AG20443 (cell line): ENCODE data around the gene TDRD10.
"Not testable (repeated sequence)": the region's sequence is repeated elsewhere in the genome, so short reads cannot be mapped to it uniquely, and the experiment has no call there.

Experiments
- DNase-seq: peaks from one replicate; pipeline ENCODE4 v3.0.0; 2012; ENCODE audit warnings: low spot score, mixed read lengths

Gene TDRD10

DNA sequence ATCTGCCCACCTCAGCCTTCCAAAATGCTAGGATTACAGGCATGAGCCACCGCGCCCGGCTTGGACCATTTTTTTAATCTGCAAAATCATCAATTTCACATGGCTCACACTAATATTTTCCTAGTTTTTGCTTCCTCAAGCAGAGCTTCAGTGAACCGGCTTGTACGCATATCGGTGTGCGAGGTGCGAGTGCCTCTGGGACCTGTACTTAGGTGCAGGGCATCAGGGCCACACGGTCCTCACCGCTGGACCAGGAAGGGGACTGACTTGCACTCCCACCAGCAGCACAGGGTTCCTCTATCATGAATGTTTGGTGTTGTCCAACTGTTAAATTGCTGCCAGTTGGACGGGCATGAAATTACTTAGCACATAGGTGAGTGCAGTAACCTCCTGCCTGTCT, 15.6 kb downstream of the TDRD10 start:
- no peak for DNase-seq

DNA sequence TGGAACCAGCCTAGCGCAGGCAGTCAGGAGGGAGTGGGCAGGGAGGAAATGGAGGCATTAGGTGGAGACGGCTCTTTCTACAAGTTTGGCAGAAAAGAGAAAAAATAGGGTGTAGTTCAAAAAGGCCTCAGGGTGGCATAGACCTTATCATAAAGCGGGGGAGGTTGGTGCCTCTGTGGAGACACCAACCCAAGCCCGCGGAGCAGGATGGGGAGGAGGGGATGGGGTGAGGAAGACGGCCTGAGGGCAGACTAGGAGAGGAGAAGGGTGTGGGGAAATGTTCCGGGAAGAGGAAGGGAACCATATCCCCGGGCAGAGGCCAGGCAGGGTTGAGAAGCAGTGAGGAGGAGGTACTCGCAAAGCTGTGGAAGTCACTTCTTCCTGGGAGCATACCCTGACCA, 17.6 kb downstream of the TDRD10 start:
- no peak for DNase-seq

DNA sequence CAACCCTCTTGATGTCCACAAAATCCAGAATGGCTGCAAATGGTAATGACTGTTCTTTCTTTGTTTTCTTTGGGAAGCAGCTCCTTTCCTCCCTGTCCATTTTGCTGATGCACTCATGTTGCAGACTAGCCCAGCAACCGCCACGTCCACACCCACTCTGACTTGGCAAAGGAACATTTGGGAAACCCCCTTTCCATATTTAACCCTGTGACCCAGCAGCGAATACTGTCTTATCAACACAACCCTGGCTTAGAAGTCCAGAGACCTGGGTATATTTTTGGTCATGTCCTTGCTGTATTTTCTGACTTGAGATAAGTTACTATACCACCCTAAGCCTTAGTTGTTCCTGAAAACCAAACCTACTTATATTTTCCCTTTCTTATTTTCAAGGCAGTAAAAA, 18.3 kb downstream of the TDRD10 start:
- peak; percentile 26 for DNase-seq

DNA sequence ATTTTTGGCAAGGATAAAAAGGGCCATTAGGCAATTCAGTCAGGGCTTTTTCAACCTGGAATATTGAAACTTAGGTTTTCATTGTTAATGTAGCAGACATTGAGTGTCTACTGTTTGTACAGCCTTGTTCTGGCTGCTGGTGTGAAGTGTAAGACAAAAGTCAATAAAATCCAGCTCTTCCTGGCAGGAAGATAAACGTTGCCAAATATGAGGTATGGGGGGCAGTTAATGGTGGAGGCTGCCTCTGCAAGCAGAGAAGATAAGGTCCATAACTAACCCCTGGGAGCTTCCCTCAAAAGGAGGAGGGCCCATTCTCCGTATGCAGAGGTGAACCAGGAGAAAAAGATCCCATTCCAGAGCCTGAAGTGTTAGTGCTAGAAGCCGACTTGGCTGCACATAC, 19.7 kb downstream of the TDRD10 start:
- DNase-seq: no peak

DNA sequence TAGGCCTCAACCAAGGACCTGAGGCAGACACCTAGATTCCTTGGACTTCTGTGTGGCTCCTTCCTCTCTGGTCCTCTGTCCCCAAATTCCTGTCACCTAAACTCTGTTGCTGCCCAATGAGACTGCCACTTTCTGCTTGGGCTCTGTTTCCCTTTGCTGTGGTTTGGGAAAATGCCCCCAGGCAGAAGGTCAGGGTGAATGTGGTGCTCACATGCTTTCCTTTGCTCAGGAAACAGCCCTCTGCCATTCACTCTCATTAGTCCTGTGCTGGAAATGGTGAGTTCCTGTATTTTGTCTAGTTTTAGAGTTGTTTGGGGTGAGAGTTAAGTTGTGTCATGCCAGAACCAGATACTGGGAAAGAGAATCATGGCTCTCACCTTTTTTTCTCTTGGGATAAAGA, 22.9 kb downstream of the TDRD10 start:
- DNase-seq: no peak

DNA sequence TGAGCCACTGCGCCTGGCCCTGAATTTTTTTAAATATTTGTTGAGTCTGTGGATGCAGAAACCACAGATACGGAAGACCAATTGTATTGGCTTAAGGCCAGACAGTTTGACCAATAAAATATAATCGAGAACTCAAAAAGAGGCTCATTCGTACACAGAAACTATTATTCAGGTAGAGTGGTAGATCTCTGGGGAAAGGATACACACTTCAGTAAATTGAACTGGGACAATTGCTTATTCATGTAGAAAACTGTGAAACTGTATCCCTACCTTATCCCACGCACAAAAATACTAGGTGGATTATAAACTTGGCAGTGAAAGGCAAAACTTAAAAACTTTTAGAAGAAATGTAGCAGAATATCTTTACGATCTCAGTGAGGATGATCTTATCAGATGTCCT, 25.2 kb downstream of the TDRD10 start:
- DNase-seq: no peak

DNA sequence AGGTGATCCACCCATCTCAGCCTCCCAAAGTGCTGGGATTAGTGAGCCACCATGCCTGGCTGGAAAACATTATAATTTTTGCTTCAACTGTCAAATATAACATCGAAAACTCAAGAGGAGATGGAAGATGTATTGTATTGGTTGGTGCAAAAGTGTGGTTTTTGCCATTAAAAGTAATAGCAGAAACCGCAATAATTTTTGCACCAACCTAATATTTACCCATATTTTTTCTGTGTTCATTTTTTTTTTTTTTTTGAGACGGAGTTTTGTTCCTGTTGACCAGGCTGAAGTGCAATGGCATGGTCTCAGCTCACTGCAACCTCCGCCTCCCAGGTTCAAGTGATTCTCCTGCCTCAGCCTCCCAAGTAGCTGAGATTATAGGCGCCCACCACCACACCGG, 27.3 kb downstream of the TDRD10 start:
- no peak for DNase-seq

DNA sequence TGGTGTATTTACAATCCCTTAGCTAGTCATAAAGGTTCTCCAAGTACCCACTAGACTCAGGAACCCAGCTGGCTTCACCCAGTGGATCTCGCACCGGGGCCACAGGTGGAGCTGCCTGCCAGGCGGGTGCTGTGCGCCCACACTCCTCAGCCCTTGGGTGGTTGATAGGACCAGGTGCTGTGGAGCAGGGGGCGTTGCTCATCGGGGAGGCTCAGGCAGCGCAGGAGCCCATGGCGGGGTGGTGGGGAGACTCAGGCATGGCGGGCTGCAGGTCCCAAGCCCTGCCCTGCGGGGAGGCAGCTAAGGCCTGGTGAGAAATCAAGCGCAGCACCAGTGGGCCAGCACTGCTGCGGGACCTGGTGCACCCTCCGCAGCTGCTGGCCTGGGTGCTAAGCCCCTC, 29.9 kb downstream of the TDRD10 start:
- not testable (repeated sequence) for DNase-seq

DNA sequence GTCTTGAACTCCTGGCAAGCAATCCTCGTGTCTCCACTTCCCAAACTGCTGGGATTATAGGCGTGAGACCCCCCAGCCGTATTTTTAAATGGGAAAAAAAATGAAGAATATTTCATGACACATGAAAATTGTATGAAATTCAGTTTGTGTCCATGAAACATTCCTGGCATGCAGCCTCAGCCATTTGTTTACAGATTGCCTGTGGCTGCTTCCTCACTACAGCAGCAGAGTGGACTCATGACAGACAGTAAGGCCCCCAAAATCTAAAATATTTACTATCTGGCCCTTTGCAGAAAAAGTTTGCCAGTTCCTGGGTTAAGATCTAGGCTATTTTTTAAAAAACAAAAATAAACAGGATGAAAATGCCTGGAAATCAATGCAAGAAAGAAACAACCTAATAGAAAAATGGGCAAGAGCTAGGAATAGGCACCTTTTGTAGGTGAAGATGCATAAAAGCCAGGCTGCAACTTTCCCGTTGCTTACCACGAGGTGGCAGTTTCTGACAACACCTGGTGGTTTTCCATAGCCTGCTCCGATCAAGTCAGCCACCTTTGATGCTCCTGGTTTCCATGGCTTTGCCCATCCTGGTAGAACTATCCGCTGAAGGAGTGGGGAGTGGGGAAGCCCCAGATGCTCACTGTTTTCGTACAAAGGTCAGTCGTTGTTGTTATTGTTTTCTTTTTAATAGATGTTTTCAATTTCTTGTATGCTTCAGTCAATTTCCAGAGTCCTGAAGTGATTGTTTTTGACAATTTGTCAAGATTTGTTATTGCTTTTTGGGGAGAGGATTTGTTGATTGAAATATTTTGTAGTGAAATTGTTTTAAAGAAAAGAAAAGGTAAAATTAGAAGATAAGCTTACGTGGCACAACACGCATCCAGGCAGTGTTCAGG, 32.2 kb downstream of the TDRD10 start:
- DNase-seq: no peak

DNA sequence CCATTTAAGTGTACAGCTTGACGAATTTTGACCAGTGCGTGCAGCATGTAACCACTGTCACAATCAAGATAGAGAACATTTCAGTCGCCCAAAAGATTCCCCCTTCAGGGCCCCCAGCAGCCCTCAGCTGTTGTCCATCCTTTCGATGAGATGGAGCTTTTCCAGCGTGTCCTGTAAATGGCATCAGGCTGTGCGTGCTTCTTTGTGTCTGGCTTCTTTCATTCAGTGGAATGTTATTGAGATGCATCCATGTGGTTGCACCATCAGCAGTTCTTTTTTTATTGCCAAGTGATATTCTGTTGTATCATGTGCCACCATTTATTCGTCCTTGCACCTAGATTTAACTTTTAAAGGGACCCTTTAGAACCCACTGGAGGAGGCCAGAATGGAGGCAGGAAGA, 34.6 kb downstream of the TDRD10 start:
- DNase-seq: peak; percentile 61

DNA sequence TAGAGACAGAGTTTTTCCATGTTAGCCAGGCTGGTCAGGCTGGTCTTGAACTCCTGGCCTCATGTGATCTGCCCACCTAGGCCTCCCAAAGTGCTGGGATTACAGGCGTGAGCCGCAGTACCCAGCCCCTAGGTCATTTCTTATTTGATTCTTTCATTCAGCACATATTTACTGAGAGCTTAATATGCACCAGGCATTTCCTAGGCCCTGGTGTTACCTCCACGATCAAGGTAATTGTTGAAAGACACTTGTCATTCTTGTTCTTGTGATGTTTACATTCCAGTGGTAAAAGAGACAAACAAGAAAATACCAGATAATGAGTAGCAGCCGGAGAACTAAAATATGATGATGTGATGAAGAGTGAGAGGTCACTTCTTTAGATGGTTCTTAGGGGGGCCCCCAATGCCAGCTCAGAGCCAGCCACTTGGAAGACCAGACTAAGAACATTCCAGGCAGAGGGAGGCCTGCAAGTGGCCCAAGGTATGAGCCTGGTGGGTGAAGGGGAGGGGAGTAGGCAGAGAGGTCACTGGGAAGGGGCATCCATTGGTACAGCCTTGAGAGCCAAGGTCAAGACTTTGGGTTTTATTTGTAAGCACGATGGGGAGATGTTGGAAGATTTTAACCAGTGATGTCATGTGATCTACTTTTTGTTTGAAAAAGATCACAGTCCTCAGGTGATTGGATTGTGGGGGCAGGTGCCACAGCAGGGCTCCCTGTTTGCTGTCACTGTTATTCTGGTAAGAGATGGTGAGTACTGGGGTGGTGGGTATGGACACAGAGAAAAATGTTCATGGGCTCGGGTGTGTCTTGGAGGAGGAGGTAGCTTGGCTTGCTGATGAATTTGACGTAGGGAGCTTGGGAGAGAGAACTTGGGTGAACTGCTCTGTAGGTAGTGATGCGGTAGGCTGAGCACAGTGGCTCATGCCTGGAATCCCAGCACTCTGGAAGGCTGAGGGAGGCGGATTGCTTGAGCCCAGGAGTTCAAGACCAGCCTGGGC, 37.8 kb downstream of the TDRD10 start:
- DNase-seq: no peak

DNA sequence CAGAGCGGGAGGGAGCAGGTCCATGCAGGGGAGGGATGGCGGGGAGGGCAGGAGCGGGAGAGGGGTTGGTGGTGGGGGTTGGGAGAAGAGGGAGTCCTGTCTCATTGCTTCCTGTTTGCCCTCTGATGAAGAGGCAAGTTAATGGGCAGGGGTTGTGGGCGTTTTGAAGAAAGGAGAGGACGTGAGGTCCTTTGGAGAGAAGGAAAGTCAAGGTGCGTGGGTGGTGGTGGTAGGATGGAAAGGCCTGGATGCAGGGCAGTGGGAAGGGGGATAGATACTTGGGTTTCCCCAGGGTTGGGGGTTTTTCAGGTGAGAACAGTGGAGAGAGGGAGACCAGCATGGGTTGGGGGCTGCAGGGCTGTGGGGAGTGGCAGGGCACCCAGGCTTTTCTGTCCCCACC, 39.2 kb downstream of the TDRD10 start:
- no peak for DNase-seq

DNA sequence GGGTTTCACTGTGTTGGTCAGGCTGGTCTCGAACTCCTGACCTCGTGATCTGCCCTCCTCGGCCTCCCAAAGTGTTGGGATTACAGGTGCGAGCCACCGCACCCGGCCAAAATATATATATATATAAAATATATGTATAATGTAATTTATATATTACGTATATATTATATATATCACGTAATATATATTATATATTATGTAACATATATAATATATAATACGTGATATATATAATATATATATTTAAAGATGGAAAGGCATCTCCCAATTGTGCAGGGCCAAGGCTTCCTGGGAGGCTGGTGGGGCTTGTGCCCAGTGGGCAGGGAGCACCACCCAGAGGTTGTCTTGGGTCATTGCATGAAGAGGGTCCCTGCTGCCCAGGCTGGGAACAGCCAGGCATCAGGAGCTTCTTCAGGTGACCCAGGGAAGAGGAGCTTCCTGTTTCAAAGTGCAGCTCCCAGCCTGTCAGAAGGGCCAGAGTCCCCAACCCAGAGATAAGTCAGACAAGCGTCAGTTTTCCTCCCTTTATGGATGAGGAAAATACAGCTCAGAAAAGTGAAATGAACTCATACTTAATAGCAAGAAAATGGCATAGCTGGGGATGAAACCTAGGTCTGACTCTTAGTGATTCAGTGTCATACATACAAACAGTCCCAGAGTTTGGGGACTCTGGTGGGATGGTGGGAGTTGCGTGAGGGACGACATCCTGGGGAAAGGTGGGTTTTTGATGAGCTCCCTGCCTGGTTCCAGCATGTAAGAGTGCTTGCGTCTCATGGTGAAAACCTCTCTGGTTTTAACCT, 44.4 kb downstream of the TDRD10 start:
- peak; percentile 88 for DNase-seq

DNA sequence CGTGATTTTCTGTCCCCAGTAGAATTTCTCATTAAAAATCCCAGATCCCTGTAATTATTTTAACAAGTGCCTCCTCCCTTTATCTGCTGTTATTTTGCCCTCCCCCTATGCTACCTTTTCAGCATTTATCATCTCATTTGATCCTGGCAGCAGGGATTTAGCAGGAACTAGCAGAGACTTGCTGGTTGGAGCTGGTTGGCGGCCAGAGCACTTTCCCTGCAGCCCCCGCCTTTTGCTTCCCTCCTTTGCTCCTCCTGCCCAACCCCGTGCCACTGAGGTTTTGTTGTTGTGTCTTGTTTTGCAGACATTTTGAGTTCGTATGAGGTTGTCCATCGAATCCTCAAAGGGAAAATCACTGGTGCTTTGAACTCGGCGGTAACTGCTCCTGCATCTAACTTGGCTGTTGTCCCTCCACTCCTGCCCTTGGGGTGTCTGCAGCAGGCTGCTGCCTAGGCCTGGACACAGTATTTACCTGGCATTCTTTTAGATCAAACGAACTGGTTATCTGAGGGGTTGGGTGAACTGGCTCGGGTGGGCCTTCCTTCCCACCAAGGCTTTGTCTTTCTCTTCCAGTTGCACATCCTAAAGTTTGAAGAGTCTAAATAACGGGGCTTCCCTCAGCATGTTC, 45.2 kb downstream of the TDRD10 start:
- DNase-seq: no peak

DNA sequence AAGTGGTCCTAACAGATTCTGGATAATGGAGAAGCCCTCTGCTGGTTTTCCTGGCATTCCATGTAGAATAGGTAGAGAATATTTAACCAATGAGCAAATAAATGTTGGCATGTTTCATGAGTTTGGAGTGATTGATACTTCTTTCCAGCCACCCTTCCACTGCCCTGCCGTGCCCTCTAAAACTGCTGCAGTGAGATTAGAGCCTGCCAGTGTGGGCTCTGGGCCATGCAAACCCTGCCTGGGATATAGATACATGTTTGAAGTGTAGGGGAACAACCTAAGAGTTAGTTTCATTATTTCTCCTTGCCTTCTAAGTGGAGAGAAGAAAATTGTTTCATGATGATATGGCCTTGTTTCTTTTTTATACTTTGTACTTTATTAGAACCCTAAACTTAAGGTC, 46.0 kb downstream of the TDRD10 start:
- DNase-seq: no peak

DNA sequence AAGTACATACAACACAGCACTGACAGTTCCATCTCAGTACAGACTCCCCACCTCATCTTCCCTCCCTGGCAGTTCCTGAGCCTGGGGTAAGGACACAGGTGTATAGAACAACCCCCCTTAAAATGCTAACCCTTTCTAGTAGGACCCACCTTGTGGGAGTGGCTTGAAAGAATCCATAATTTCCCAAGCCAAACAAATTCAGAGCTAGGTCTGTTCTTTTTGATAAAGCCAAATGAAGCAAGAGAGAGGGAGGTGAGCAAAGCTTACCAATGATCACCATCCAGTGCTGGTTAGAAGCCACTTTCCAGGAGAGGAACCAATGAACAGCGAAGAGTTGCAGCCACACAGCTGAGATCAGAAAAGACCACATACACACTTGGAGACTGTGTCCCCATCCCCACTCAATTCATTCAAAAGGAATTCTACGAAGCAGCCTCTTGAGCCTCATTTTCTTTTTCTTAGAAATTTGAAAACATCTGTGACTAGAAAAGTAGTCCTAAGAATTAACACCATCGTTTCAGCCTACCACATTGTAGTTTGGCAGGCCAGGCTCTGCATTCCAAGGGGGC, 47.3 kb downstream of the TDRD10 start:
- DNase-seq: no peak

DNA sequence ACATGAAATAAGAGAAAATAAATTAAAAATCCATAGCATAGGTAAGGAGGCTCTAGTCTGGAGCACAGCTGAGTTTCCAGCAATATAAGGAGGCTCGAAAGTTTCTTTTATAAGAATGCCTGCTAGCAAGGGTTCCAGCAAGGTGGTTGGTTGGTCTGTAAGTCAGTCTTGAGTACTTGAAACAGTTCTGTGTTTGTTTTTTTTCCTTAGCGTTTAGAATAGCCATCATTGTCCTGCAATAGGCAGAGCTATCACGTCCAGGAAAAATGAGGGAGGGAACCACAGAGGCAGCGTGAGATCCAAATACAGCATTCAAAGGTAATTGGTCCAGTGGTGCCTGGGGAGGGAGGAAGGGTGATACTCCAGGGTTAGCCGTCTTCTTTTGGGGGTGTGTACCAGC, 48.1 kb downstream of the TDRD10 start:
- no peak for DNase-seq

DNA sequence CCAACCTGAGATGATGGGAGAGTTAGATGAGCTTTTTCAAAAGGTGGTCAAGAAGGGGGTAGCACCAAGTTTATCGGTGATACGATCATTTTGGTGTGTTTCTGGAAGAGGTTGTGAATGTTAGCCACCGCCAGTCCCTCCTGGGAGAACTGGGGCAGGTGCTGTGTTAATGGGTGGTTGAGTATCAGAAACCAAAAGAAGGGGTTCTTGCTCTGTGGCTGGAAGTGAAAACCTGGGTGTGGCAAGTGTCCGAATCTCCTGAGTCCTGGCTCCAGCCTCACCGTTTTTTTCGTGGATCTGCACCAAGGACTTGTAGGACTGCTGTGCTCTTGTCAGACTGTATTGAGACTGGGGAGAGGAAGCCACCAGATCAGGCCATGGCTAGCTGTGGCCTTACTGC, 48.6 kb downstream of the TDRD10 start:
- no peak for DNase-seq

DNA sequence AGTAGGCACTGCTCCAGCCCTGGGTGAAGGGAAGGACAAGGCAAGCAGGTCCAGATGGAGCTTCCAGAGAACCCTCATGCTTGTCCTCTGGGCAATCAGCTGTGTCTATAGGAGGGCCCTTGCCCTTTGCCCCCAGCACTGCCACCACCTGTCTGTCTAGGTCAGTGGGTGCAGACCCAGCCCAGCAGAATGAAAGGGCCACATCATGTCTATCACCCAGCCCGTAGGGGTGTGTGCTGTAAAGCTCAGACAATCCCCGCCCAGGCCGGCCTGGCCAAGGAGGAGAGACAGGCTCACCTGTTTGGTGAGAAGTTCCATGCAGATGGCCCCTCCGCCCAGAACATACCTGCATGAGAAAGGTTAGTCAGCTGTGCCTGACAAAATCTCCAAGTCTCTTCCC, 49.5 kb downstream of the TDRD10 start:
- no peak for DNase-seq

DNA sequence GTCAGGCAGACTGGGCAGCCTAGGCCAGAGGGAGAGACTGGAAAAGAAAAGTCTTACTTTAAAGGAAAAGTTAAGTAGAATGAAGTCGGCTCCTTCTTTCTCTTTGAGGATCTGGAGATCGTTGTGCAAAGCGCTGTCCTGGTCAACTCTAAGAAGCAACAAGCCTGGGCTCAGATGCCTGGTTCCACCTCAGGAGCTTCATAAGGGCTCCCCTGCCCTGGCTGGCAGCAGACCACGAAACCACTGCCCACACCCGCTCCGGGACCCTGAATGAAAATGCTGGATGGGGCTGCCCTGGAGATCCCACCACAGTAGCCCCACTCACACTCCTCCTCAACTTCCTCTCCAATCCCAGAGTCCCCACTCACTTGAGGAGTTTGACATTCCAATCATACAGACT, 50.0 kb downstream of the TDRD10 start:
- no peak for DNase-seq
